Measurements from ENCODE around the gene NMNAT3.

- TF ChIP-seq CTCF (conservative IDR thresholded peaks at IDR 0.05; ENCODE audit: low read length) (no peak), EZH2phosphoT487 (IDR thresholded peaks at IDR 0.05; ENCODE audit: borderline replicate concordance, low read depth, low read length) (no peak)
These were observed 34.8 kb downstream of the NMNAT3 start for GRCh38 chr3:139642996-139643395.
